Measurements from ENCODE around the gene ADCY5.

Gene ADCY5

DNA sequence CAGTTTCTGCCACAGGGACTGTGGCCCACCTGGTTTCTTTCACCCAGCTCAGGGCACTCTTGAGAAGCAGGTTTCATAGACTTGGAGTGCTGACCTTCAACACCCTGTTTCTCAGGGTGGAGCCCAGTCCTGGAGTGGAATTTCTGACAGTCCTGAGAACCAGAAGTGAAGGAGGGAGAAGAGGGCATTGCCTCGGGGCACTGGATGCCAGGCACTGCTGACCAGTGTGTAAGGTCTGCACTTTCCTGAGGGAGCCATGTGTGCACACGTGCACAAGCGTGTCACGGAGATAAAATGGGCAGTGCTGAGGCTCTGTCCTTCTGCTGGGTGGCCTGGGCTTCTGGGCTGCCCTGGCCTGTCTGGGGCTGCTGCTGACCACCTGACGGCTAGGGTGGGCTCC is 128.7 kb downstream of the ADCY5 start:
- TF ChIP-seq CTCF (IDR thresholded peaks at IDR 0.05; ENCODE audit: low read depth, low read length, missing control alignments): no peak
- no peak overlapping the region for H3K4me3 ChIP-seq (replicated peaks; ENCODE audit: low read depth, low read length)
- DNase-seq (ENCODE audit: extremely low read depth, low read depth): no peak

DNA sequence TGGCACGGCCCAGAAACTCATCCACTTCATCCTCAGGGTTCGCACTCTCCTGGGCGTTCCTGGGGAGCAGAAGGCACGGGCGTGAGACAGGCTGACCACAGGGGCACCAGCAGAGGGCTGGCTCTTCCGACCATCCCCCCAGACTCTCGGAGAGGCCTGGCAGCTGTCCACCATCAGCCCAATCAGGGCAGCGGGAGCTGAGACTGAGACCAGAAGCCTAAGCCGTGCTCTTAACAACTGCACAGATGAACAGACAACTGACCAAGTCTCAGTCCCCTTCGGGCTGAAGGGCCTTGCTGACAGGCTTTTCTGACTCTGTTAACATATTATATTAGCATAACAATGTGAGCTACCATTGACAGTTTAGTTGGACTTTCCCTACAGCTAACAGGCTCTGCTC is 129.1 kb downstream of the ADCY5 start:
- TF ChIP-seq CTCF (IDR thresholded peaks at IDR 0.05; ENCODE audit: low read depth, low read length, missing control alignments): no peak
- DNase-seq (ENCODE audit: extremely low read depth, low read depth): no peak
- H3K4me3 ChIP-seq (replicated peaks; ENCODE audit: low read depth, low read length): no peak overlapping the region

- DNase-seq (ENCODE audit: extremely low read depth, low read depth): no peak
- no peak for TF ChIP-seq CTCF (IDR thresholded peaks at IDR 0.05; ENCODE audit: low read depth, low read length, missing control alignments)
Observed at GRCh38 chr3:123318374-123318773, 130.5 kb downstream of the ADCY5 start.

GRCh38 chr3:123317716-123318115 is 131.2 kb downstream of the ADCY5 start:
- TF ChIP-seq CTCF (IDR thresholded peaks at IDR 0.05; ENCODE audit: low read depth, low read length, missing control alignments): no peak
- H3K4me3 ChIP-seq (replicated peaks; ENCODE audit: low read depth, low read length): no peak overlapping the region
- DNase-seq (ENCODE audit: extremely low read depth, low read depth): no peak

More at GRCh38 chr3:123318374-123318773, 130.5 kb downstream of the ADCY5 start:
- H3K4me3 ChIP-seq (replicated peaks; ENCODE audit: low read depth, low read length): no peak overlapping the region

GRCh38 chr3:123315271-123315595 is 133.7 kb downstream of the ADCY5 start:
- no peak overlapping the region for H3K4me3 ChIP-seq (replicated peaks; ENCODE audit: low read depth, low read length)
- DNase-seq (ENCODE audit: extremely low read depth, low read depth): no peak
- no peak for TF ChIP-seq CTCF (IDR thresholded peaks at IDR 0.05; ENCODE audit: low read depth, low read length, missing control alignments)

- no peak overlapping the region for H3K4me3 ChIP-seq (replicated peaks; ENCODE audit: low read depth, low read length)
- TF ChIP-seq CTCF (IDR thresholded peaks at IDR 0.05; ENCODE audit: low read depth, low read length, missing control alignments): no peak
- DNase-seq (ENCODE audit: extremely low read depth, low read depth): no peak
Observed at GRCh38 chr3:123314359-123315270, 134.3 kb downstream of the ADCY5 start.
